HG03575 (cell line): ENCODE data around the gene SLC41A3.

Experiments
- ATAC-seq: cut with Tn5 transposase; IDR thresholded peaks from one replicate; pipeline ENCODE4 v1.9.1; 2021; ENCODE audit not compliant: unreplicated experiment, insufficient number of reproducible peaks, low FRiP score; ENCODE audit errors: extremely low read depth

The SLC41A3 gene

DNA sequence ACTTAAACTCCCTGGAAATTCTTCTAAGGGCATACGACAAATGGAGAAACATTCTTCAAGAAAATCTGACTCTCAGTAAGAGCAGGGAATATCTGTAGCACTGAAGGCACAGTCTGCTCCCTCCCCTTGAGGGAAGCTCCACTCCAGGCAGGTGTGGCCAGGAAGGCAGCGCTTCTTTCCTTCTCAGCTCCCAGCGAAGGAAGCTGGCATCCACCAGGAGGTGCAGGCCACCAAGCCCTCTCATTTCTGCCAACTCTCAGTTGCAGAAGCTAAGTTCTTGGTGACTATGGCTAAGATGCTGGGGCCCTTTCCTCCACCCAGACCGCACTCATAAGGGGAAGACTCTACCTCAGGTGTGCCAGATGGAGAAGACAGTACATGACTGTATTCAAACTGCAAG is 37.7 kb upstream of the SLC41A3 start:
- no peak for ATAC-seq

DNA sequence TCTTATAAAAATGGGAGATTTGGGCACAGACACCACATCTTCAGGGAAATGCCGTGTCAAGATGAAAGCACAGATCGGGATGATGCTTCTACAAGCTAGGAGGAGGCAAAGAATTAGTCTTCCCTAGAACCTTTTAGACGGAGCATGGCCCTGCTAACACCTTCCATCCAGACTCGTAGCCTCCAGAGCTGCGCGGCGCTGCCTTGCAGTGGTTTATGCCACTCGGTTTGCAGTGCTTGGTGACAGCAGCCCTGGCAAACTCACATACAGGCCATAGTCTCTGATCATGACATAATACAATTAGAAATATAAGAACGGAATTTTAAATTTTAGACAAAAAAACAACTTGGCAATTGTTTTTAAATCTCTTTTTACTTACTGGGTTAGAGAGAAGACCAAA is 37.1 kb upstream of the SLC41A3 start:
- no peak for ATAC-seq

- ATAC-seq = no peak
These were observed 36.1 kb upstream of the SLC41A3 start for GRCh38 chr3:126119976-126120375.

- ATAC-seq = no peak
These were observed 35.2 kb upstream of the SLC41A3 start for GRCh38 chr3:126119008-126119675.

DNA sequence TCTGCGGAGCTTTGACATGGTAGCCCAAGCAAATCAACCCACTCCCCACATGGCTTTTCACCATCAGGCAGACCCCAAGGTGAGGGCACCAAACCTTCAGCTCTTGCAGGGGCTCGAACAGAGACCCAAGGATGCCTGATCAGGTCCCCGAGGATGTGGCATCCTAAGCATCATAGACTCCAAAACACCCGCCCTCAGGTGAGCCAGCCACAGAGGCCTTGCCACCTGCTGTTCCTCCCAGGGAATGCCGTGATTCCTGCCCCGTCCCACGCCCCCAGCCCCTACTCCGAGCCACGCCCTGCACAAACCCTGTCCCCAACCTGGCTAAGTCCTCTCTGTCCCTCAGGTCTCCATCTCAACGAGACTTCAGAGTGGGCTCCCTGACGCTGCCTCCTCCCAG is 34.7 kb upstream of the SLC41A3 start:
- ATAC-seq = no peak

DNA sequence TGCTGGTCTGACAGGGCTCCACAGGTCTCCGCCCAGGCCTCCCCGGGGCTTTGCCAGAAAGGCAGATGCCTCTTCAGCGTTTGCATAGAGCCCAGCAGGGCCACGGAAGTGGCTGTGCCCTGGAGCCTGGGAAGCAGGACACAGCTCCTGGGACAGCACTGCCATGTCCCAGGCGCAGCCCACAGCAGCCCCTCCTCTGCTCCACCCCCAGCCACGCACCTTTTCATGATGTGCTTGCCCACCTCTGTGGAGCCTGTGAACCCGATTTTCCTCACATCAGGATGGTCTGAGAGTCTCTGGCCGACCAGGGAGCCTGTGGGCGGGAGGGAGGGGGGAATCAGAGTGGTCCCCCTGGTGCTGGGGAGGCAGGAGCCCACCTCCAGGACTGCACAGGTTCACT is 33.9 kb upstream of the SLC41A3 start:
- no peak for ATAC-seq

DNA sequence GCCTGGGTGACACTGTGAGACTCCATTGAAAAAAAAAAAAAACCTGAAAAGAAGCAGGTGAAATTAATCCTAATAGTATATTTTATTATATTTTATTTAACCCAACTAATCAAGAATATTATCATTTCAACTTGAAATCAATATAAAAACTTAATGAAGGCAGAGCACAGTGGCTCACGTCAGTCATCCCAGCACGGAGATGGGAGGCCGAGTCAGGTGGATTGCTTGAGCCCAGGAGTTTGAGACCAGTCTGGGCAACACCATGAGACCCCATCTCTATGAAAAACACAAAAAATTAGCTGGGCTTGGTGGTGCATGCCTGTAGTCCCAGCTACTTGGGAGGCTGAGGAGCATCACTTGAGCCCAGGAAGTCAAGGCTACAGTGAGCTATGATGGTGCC is 33.3 kb upstream of the SLC41A3 start:
- ATAC-seq = no peak

DNA sequence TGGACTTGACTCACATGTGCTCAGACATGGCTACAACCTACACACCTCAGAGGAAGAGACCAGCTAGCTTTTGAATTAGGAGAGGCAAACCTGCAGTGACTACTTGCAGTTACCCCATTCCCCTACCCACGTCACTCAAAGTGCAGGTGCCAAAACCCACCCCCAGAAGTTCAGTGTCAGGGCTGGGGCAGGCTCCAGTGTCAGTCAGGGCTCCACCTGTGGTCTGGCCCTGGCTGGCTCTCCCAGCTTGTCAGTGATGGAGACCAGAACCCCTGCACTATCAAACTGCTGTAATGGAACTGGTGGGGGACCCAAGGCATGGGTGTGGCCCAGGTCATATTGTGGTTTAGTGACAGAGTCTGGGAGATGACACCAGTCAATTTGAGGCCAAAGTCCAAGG is 32.6 kb upstream of the SLC41A3 start:
- ATAC-seq = no peak

- no peak for ATAC-seq
These were observed 30.8 kb upstream of the SLC41A3 start for GRCh38 chr3:126114443-126115386.

DNA sequence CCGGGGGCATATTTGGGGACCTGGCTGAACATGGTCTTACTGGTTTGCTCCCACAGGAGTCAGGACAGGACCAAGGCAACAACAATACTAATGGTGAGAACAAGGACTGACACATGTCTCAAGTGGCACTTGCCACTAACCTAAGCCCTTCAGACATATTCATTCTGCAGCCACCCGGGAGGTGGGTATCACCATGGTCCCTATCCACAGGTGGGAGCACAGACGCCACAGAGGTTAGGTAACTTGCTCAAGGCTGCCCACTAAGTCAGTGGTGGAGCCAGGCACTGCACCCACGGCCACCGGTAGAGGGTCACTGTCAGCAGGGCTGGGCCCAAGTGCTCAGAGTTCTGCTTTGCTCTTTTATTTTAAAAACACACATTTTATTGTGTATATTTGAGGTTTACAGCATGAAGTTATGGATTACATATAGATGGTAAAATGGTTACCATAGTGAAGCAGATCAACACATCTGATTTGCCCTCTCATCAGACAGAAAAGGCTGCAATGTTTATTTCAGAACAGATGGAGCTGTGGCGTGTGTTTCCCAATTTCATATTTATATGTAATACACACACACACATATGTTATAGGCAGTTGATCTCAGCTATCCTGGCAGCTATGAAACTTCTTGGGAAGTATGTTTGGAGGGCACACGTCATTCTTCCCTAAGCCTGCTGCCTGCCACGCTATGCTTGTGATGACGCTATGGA is 30.0 kb upstream of the SLC41A3 start:
- ATAC-seq = no peak

DNA sequence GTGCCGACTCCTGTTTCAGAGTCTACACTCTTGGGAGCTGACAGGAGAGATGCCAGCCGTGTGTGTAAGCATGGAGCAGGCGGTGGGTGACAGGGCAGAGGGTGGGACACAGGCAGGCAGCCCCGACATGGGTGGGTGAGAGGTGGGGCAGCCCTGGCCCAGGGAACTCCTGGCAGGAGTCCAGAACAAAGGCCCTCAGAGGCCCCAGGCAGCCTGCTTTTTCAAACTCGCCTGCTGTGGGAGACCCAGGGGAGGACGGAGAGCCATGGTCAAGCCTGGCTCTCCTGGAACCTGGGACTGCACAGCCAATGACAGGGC is 29.3 kb upstream of the SLC41A3 start:
- ATAC-seq = no peak

DNA sequence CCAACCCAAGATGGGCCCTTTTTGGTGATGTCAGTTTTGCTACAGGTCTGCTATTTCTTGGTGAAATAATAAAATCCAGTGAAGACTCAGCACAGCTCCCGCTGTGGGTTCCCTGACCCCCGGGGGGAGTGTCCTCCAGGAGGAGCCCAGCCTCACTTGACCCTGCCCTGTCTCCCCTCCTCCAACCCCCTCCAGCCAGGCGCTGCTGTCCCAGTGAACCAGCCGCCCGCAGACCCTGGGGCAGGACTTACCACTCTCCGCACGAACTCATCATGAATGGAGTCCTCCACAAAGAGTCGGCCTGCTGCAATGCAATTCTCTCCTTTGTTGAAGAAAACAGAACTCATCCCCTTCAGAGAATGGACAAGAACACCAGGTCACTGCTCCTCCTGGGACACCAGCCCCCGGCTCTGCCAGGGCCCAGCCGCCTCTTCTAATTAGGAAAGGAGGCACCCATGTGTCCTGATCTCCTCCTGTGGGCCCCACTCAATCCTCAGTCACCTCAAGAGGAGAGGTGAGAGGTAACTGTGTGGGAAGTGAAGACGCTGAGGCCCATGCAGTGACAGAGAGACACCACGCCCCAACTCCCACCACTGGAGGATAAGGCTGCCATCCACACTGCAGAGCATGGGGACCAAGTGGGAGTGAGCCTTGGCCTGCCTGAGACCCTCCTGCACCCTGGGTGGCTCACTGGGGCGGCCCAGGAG is 28.8 kb upstream of the SLC41A3 start:
- no peak for ATAC-seq

GRCh38 chr3:126111566-126112475 is 27.9 kb upstream of the SLC41A3 start:
- no peak for ATAC-seq

DNA sequence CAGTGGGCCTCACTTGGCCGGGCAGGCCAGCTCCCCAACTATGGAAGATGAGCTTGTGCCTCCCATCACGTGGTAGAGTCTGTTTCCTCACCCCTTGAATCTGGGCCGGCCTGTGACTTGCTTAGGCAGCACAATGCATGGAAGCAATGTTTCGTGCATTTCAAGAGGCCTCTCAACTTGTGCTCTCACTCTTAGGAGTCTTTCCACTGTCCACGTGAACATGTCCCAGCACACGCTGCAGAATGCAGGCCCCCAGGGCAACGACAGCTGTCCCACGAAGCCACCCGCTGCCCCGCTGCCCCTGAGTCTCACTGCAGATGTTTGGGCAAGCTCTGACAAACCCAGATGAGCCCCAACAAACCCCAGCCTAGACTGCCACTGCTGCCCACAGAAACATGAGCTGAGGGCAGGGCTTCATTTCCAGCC is 27.2 kb upstream of the SLC41A3 start:
- no peak for ATAC-seq

GRCh38 chr3:126110431-126111125 is 26.7 kb upstream of the SLC41A3 start:
- no peak for ATAC-seq

DNA sequence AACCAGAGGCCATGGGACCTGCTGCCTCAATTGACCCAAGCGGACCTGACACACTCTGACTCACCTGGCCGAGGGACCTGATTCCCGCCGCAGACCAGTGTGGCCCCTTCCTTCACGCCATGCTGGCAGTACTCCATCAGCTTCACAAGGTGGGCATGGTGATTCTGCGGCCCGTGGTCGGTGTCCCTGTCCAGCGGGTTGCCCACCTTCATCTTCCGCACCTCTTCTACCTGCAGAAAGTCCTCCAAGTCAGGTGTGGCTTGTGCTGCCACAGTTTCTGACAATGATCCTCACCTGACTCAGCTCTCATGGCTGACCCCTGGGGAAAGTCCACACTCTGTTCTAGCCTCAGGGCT is 25.9 kb upstream of the SLC41A3 start:
- ATAC-seq = no peak

GRCh38 chr3:126109146-126109879 is 25.4 kb upstream of the SLC41A3 start:
- ATAC-seq = no peak
